ENCODE results near the gene KLF2. TPM values are rescaled to one million over a fixed set of nuclear protein-coding genes. Genes with fewer than 3 reads are reported as not detected.
"Not testable (repeated sequence)": the region's sequence is repeated elsewhere in the genome, so short reads cannot be mapped to it uniquely, and the experiment has no call there.

Gene KLF2
- total and polyA plus RNA-seq, 3 donors from 2014 or later, result 40.2 to 74.9 (median 42.4) TPM

- Histone ChIP-seq H3K36me3 (ENCODE audit: low read depth, missing control alignments) (no peaks in the 10 kb centered on the region), H3K4me1 (peaks cover 8% of the 10 kb centered on the region), H3K4me3 (no peak overlapping the region), H3K9me3 (no peaks in the 10 kb centered on the region), H3K27ac (no peak overlapping the region), H3K27me3 (no peaks in the 10 kb centered on the region)
- no peak for TF ChIP-seq POLR2A (IDR thresholded peaks at IDR 0.05)
- TF ChIP-seq CTCF (IDR thresholded peaks at IDR 0.05), result no peak
- WGBS, 2 donors, result 94 to 99% methylated on average over 9 of the region's 9 CpGs
- no peak for DNase-seq
- intact Hi-C loops (cut with DNase I; ENCODE audit: low total_unique reads), result no loop called here
Measured at GRCh38 chr19:16297575-16298178, 26.9 kb upstream of the KLF2 start.

DNA sequence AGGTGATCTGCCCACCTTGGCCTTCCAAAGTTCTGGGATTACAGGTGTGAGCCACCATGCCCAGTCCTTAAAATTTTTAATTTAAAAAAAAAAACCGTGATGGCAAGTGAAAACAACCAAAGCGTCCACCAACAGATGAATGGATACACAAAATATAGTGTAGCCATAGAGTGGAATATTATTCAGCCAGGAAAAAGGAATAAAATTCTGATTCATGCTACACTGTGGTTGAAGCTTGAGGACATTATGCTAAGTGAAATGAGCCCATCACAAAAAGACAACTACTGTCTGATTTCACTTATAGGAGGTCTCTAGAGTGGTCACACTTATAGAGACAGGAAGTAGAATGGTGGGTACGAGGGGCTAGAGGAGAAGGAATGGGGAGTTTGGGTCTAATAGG, 26.3 kb upstream of the KLF2 start:
- Histone ChIP-seq H3K4me3 (no peak overlapping the region), H3K9me3 (no peaks in the 10 kb centered on the region), H3K27ac (no peak overlapping the region), H3K4me1 (peaks cover 8% of the 10 kb centered on the region), H3K27me3 (no peaks in the 10 kb centered on the region), H3K36me3 (ENCODE audit: low read depth, missing control alignments) (no peaks in the 10 kb centered on the region)
- no peak for DNase-seq
- TF ChIP-seq CTCF (IDR thresholded peaks at IDR 0.05) (no peak), POLR2A (IDR thresholded peaks at IDR 0.05) (no peak)
- WGBS, 2 donors, result 82 to 86% methylated on average over 3 of the region's 3 CpGs
- intact Hi-C loops (cut with DNase I; ENCODE audit: low total_unique reads), result no loop called here

GRCh38 chr19:16301999-16302694, 22.5 kb upstream of the KLF2 start:
- no peaks in the 10 kb centered on the region for H3K27me3 ChIP-seq
- WGBS, 2 donors, result 90 to 92% methylated on average over 19 to 25 of the region's 25 CpGs
- intact Hi-C loops (cut with DNase I; ENCODE audit: low total_unique reads), result no loop called here
- H3K36me3 ChIP-seq (ENCODE audit: low read depth, missing control alignments), result no peaks in the 10 kb centered on the region
- no peak overlapping the region for H3K27ac ChIP-seq
- H3K4me1 ChIP-seq, result peaks cover 5% of the 10 kb centered on the region
- no peak for DNase-seq
- TF ChIP-seq POLR2A (IDR thresholded peaks at IDR 0.05), result no peak
- no peak for TF ChIP-seq CTCF (IDR thresholded peaks at IDR 0.05)
- H3K4me3 ChIP-seq, result no peak overlapping the region
- H3K9me3 ChIP-seq, result no peaks in the 10 kb centered on the region

- DNase-seq, result peak; percentile 72
Measured at GRCh38 chr19:16303755-16304154, 20.9 kb upstream of the KLF2 start.

DNA sequence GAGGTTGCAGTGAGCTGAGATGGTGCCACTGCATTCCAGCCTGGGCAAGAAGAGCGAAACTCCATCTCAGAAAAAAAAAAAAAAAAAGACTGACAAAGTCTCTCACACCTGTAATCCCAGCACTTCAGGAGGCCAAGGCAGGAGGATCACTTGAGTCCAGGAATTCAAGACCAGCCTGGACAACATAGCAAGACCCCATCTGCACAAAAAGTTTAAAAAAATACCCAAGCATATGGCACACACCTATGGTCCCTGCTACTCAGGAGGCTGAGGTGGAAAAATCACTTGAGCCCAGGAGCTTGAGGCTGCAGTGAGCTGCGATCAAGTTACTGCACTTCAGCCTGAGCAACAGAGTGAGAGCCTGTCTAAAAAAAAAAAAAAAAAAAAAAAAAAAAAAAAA, 20.1 kb upstream of the KLF2 start:
- not testable (repeated sequence) for H3K4me3 ChIP-seq
- 78 to 85% methylated on average over 2 of the region's 2 CpGs for WGBS, 2 donors

More at GRCh38 chr19:16303755-16304154, 20.9 kb upstream of the KLF2 start:
- H3K9me3 ChIP-seq, result no peaks in the 10 kb centered on the region
- H3K27ac ChIP-seq, result no peak overlapping the region
- H3K4me1 ChIP-seq, result peaks cover 5% of the 10 kb centered on the region
- H3K4me3 ChIP-seq, result no peak overlapping the region
- no peaks in the 10 kb centered on the region for H3K36me3 ChIP-seq (ENCODE audit: low read depth, missing control alignments)
- TF ChIP-seq POLR2A (IDR thresholded peaks at IDR 0.05) (no peak), CTCF (IDR thresholded peaks at IDR 0.05) (no peak)
- 53 to 56% methylated on average over 3 of the region's 3 CpGs for WGBS, 2 donors
- intact Hi-C loops (cut with DNase I; ENCODE audit: low total_unique reads), result no loop called here
- H3K27me3 ChIP-seq, result no peaks in the 10 kb centered on the region

DNA sequence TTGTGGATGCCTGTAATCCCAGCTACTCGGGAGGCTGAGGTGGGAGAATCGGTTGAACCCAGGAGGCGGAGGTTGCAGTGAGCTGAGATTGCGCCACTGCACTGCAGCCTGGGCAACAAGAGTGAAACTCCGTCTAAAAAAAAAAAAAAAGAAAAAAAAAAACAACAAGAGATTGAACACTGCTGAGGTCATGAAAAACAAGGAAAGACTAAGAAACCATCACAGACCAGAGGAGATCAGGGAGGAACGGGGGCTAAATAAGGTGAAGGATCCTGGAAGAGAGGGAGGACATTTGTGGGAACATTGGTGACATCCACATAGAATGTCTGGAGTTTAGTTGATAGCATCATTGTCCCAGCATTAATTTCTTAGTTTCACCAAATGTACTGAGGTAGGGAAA, 19.6 kb upstream of the KLF2 start:
- H3K36me3 ChIP-seq (ENCODE audit: low read depth, missing control alignments); H3K4me1 ChIP-seq; DNase-seq; H3K27me3 ChIP-seq; H3K27ac ChIP-seq; H3K9me3 ChIP-seq; H3K4me3 ChIP-seq; intact Hi-C loops (cut with DNase I; ENCODE audit: low total_unique reads): not testable (repeated sequence)
- WGBS, 2 donors, result 33 to 58% methylated on average over 6 of the region's 6 CpGs

More for the DNA sequence above, 20.1 kb upstream of the KLF2 start:
- H3K36me3 ChIP-seq (ENCODE audit: low read depth, missing control alignments); intact Hi-C loops (cut with DNase I; ENCODE audit: low total_unique reads); H3K4me1 ChIP-seq; H3K9me3 ChIP-seq; H3K27me3 ChIP-seq; DNase-seq; H3K27ac ChIP-seq: not testable (repeated sequence)
